ENCODE measurements around the gene MSANTD7.

DNA sequence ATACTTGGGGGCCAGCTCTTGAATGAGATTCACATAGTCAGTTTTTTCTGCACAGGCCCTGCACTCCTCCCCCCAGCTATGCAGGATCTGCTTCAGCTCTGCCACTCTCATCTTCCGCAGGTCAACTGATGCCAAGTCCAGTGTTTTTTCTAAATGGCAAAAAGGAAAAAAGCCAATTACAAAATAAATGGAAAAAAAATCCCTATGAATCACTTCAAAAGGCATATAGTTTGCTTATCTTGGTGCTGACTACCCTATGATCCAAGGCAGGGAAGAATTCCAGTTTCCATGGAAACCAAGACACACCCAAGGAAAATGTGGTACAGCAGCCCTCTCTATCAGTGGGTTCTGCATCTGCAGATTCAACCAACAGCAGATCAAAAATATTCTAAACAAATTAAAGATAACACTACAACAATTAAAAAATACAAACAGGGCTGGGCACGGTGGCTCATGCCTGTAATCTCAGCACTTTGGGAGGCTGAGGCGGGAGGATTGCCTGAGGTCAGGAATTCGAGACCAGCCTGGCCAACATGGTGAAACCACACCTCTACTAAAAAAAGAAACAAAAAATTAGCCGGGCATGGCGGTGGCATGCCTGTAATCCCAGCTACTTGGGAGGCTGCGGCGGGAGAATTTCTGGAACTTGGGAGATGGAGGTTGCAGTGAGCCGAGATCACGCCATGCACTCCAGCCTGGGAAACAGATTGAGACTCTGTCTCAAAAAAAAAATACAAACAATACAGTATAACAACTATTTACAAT is 17.9 kb upstream of the MSANTD7 start:
- TF ChIP-seq, protein P1, sequence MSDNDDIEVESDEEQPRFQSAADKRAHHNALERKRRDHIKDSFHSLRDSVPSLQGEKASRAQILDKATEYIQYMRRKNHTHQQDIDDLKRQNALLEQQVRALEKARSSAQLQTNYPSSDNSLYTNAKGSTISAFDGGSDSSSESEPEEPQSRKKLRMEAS (CRISPR knock-in tag; IDR thresholded peaks at IDR 0.05), result no peak
- TF ChIP-seq POLR2A (conservative IDR thresholded peaks at IDR 0.05), result no peak
- TF ChIP-seq FOXP1 (CRISPR knock-in tag; IDR thresholded peaks at IDR 0.05), result no peak

Data from K562 (cell line).